Stromal cell of bone marrow (primary cell): ENCODE results near the gene RHOH.

ENCODE experiments used
- DNase-seq: peaks from one replicate; pipeline ENCODE4 v3.0.0-alpha.2; 2012; ENCODE audit warnings: low read depth

RHOH gene

DNA sequence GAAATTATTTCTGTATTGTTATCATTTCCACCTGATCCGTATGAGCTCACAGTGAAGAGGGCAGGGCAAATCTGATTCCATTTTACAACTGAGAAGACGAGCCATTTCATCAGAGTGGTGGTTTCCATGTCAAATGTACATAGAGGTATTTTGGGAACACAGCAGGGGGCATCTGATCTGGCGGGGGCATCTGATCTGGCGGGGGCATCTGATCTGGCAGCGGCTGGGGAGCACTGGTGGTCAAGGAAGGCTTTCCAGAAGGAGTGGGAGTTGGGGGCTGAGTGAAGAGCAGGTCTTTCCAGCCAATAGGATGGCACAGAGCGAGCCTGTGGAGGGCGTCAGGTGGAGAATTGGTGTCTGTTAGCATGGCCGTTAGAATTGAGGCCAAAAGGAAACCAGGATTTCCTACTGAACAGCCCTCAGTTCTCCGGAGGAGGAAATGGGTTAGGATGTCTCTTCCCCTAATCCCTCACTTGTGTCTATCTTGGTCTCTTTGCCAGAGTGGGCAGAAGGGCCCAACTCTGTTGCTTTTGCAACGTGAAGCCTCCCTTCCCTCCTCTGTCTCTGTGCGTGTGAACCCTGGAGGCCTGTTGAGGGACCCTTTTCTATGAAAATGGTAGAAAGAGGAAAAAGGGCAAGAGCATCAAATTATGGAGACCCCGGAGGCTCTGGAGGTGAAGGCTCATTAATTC lies 41.3 kb downstream of the RHOH start:
- DNase-seq = no peak

- DNase-seq = no peak
Observed at GRCh38 chr4:40238700-40239548, 42.1 kb downstream of the RHOH start.

DNA sequence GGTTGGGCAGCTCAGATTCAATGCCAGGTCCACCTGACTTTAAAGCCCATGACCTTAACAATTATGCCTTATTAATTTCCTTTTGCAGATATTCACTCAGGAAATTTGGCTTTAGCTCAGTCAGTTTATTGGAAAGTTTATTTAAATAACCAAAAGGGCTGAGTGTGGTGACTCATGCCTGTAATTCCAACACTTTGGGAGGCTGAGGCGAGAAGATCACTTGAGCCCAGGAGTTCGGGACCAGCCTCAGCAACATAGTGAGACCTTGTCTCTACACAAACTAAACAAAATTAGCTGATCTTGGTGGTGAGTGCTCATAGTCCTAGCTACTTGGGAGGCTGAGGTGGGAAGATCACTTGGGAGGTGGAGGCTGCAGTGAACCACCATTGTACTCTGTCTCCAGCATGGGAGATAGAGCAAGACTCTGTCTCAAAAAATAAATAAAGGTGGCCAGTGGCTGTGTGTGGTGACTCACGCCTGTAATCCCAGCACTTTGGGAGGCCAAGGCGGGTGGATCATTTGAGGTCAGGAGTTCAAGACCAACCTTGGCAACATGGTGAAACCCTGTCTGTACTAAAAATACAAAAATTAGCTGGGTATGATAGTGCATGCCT lies 43.3 kb downstream of the RHOH start:
- no peak for DNase-seq

DNA sequence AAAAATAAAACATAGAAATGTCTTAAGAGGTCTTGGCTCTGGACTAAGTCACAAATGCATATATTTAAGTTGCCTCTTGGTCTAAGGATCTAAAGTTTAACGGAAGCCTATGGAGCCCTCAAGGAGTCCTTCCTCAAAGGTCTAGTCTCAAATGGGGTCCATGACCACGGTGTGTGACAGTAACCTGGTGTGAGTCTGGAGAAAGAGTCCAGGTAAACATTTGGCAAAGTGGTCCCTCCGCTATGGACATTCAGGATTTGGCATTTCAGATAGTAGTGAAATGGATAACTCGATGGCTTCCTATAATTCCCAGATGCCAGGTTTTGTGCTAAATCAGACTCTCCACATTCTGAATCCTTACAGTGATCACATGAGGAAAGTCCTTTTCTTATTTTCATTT lies 44.2 kb downstream of the RHOH start:
- DNase-seq = no peak

DNA sequence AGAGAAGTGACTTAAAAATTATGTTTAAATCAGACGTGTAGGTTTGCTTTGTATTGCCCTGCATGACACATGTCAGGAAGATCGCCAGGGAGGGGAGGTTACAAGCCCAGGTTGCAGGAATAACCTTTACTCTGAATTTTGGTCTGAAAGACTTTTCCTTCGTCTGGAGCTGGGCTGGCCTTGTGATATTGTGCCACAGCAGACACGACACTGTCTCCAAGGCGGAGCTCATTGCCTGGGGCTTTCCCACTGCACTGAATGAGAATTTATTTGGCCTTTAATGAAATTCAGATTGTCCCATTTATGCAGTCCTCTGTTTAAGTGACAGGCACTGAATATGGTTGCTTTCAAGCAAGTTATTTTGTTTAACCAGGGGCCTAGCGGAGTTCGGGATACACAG lies 45.1 kb downstream of the RHOH start:
- no peak for DNase-seq

DNA sequence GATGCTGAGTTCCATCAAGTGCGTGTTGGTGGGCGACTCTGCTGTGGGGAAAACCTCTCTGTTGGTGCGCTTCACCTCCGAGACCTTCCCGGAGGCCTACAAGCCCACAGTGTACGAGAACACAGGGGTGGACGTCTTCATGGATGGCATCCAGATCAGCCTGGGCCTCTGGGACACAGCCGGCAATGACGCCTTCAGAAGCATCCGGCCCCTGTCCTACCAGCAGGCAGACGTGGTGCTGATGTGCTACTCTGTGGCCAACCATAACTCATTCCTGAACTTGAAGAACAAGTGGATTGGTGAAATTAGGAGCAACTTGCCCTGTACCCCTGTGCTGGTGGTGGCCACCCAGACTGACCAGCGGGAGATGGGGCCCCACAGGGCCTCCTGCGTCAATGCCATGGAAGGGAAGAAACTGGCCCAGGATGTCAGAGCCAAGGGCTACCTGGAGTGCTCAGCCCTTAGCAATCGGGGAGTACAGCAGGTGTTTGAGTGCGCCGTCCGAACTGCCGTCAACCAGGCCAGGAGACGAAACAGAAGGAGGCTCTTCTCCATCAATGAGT lies 46.6 kb downstream of the RHOH start:
- DNase-seq = no peak

- DNase-seq = no peak
Observed at GRCh38 chr4:40244606-40245005, 47.8 kb downstream of the RHOH start.

- no peak for DNase-seq
Observed at GRCh38 chr4:40245550-40245949, 48.7 kb downstream of the RHOH start.

GRCh38 chr4:40246011-40246900 lies 49.4 kb downstream of the RHOH start:
- DNase-seq = no peak

GRCh38 chr4:40246938-40247337 lies 50.1 kb downstream of the RHOH start:
- no peak for DNase-seq

DNA sequence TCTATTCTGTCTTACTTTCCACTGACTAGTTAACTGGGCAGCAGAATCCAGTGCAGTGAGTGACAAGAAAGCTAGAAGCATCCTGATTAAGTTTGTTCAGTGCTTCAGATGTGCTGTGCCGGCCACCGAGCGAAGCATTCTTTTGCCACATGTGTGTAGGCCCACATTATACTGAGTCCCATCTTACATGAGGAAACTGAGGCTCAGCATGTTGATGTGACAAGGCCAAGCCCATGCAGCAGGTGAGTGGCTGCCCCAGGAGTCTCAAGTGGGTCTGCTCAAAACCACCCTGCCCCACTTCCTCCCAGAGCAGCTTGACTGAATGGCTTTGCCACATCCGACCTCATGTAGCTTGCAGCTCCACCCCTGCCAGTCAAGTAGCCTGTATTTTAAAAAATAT lies 50.5 kb downstream of the RHOH start:
- no peak for DNase-seq

DNA sequence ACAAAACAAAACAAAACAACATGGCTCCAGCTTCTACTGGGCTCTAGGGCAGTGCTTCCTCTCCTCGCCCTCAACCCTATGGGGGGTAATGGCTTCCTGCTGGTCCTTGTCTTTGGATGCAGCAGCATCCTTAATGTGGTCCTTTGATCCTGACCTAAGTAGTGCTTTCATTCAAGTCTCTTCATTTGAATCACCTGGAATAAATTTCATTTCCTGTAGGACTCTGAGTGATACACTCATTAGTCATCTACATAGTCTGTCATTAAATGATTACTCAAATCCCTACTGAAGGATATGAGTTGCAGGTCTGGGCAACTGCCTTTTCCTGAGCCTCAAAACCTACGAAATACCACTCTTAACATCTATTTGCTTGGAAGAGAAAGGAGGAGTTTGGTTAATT lies 54.5 kb downstream of the RHOH start:
- no peak for DNase-seq

DNA sequence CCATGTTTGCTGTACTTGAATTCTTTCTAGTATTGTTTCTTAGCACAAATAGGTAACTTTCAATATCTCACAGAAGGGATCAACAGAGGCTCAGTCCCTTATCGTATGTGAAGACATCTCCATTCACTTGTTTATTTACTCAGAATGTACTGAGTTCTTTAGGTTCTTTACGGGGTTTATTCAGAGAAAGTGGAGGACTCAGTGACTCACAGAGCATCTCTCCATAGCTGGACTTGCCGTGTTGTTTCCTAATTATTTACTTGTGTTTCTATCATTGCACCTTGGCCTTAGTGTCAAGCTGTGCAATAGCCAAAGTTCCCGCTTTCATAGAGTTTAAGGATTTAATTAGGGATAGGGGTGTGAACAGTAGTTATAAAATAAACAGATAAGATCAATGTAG lies 57.1 kb downstream of the RHOH start:
- DNase-seq = no peak

DNA sequence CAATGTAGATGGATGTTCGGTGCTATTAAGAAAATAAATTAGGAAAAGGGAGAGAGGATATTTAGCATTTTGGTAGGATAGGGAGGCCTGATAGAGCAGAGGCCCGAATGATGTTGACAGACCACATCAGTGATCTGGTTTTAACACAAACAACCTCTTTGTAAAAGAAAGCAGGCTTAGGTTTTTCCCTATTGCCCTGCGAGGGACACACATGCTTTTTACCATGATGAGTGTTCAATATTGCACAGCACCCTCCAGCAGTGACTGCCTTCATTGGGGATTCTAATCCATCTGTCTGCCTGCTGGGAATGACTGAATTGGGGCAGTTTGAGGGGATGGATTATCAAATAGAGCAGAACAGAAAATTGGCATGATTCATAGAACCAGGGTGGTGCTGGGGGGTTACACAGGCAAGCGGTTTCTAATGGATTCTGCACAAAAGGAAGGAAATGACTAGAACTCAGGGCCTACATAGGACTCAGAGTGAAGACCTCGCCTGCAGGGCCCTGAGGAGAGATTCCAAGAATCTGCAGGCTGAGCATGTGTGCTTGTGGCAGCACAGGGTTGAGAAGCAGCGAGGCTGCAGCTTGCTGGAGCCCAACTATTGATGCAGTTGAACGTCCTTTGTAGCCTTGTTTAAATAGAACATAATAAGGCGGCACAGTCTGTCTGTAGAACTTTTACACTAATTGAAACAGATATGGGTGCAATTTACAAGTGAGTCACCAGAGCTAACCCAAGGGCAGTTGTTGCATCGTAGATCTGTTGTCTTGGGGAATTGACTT lies 58.0 kb downstream of the RHOH start:
- no peak for DNase-seq

- DNase-seq = peak; percentile 98
Observed at GRCh38 chr4:40255393-40256281, 58.8 kb downstream of the RHOH start.

DNA sequence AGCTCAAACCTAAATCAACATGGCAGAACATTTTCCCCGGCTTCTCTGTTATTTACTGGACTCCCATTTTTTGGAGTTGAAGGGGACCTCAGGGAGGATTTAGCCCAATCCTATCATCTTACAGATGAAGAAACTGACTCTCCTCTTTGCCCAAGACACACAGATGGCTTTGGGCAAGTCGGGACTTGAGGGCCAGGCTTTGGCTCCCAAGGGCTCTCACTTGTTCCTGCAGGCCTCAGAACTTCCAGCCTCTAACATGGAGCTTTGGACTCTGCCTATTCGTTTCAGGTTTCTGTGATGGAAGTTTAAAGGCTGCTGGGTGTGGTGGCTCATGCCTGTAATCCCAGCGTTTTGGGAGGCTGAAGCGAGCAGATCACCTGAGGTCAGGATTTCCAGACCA lies 59.5 kb downstream of the RHOH start:
- DNase-seq = no peak

- no peak for DNase-seq
Observed at GRCh38 chr4:40256817-40257216, 60.0 kb downstream of the RHOH start.

- DNase-seq = no peak
Observed at GRCh38 chr4:40258627-40259026, 61.8 kb downstream of the RHOH start.

DNA sequence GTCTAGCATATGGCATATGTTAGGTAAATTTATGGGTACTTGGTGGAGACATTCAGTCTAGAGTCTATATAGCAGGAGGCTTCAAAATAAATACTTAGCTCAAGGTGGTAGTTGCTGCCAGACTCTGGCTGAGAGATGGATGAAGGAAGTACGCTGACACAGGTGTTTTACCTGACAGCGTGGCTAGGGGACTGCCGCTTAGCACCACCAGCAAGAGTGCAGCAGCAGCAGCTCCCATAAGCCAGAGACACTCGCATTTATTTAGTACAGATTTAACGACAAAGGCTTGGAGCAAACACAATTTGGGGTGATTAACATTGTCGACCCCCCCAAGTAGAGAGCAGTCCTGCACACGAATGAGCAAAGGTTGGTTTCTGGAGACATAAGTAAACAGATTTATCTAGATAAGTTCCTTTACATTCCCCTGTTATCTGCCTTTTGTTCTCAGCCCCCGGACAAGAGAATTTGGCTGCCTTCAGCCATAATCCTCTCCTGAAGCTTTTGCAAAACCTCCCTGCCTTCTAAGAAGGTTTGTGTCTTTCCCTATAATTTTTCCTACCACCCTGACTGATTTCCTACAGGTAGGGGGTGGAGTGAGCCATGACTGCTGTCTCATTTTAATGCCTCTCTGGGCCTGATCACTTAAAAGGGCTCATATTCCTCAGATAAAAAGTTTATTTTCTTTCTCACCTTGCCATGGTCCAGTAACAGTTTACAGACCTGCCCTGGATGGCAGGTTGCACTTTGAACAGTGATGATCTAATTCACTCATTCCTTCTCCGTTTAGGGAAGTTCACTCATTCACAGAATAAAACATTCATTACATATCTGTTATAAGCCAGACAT lies 64.6 kb downstream of the RHOH start:
- DNase-seq = no peak
